Stimulated activated CD8-positive, alpha-beta memory T cell treated with anti-CD3 and anti-CD28 coated beads, Interleukin-4, amount 100 ng/mL, for 48 hours (primary cell): Measurements from ENCODE around the gene IPMK.
"Not testable (repeated sequence)": the region's sequence is repeated elsewhere in the genome, so short reads cannot be mapped to it uniquely, and the experiment has no call there.

Source experiments
- DNase-seq: peaks from one replicate; pipeline ENCODE4 v3.0.0-alpha.2; 2020

The IPMK gene

GRCh38 chr10:58219875-58220274 is 47.8 kb downstream of the IPMK start:
- no peak for DNase-seq

- no peak for DNase-seq
Measured at GRCh38 chr10:58217612-58218011, 50.1 kb downstream of the IPMK start.

DNA sequence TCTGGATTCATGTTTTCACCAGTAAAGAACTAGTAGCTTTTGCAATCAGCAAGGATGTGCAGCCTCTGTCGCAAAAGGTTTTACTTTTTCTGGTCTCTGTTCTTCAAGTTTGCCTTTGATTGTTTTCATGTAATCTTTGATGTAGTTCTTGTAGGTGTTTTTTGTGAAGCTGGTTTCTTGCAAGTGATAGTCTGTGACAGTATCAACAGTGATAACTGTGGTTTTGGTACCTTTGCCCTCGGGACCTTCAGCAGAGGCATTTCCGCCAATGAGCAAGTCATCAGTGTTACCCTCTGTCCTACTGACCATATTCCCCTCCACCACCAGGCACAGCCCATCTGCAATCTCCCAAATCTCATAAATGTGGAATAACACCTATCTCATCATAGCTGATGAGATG is 55.1 kb downstream of the IPMK start:
- DNase-seq: no peak

DNA sequence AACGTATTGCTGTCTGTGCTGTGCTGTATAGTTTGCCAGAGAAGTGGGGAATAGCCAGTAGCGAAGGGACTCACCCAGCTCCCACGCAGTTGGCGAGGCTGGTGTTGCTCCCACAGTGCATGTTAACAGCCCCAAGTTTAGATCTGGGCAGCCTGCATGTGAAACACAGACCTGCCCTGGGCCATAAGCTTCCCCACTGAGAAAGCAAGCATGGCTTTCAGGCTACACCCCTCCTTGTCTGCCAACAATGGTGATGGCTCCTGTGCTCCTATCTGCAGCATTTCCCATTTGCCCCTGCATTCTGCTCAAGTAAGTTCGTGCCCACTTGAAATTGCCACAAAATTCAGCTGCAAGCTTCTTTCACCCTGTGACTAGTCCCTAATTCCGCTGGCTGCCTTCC is 57.5 kb downstream of the IPMK start:
- no peak for DNase-seq

- no peak for DNase-seq
Measured at GRCh38 chr10:58209669-58210068, 58.0 kb downstream of the IPMK start.

GRCh38 chr10:58206251-58206650 is 61.4 kb downstream of the IPMK start:
- no peak for DNase-seq

GRCh38 chr10:58201704-58202103 is 66.0 kb downstream of the IPMK start:
- DNase-seq: no peak

- no peak for DNase-seq
Measured at GRCh38 chr10:58189269-58189668, 78.4 kb downstream of the IPMK start.

DNA sequence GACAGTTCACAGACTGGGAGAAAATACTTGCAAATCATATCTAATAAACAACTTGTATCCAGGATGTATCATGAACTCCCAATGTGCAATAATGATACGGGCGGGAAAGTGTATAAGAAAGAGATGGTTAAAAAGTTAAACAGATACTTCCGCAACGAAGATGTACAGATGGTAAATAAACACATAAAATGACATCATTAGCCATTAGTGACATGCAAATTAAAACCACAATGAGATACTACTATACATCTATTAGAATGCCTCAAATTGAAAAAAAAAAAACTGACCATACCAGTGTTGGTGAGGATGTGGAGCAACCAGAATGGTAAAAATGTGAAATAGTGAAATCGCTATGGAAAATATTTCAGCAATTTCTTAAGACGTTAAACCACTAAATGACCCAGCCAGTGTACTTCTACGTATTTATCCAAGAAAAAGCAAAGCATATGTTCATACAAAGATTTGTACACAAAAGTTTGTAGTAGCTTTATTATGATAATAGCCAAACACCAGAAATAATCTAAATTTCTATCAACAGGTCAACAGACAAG is 83.5 kb downstream of the IPMK start:
- DNase-seq: no peak

- DNase-seq: no peak
Measured at GRCh38 chr10:58180666-58181065, 87.0 kb downstream of the IPMK start.

DNA sequence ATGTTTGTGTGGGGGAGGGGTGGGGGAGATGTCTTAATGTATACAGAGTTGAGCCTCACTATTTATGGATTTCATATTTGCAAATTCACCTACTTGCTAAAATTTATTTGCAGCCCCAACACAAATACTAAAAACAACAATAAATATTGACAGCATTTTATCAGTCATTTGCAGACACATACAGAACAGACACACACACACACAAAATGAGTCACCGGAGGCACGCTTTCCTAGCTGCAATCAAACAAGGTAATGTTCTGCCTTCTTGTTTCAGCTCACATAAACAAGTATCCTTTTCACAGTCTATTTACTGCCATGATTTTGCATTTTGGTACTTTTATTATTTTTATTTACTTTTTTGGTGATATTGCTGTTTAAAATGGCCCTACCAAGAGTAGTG is 88.5 kb downstream of the IPMK start:
- DNase-seq: no peak

GRCh38 chr10:58178811-58179210 is 88.9 kb downstream of the IPMK start:
- DNase-seq: no peak

DNA sequence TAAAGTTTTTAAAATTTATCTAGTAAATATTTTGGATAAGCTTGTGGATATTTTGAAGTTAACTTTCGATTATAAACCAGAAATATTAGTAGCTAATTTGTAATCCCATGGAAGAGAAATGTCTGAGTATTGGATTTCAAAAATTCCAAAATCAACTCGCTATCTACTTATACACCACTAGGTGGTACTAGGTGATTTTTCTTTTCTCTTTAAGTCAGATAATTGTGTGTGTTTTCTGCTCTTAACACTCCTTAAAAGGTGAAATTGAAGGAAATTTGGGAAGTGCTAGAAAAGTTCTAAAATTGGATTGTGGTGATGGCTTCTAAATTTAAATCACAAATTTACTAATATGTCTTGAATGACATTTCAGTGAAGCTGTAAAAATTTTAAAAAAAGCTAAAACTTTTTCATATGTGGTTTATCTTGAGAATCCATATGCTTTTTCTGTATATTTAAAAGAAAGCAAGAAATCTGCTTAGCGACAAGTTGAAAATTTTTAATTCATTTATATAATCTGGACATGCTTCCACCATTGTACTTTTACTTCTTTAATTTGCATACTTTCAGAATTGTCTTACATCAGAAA is 90.2 kb downstream of the IPMK start:
- DNase-seq: no peak

DNA sequence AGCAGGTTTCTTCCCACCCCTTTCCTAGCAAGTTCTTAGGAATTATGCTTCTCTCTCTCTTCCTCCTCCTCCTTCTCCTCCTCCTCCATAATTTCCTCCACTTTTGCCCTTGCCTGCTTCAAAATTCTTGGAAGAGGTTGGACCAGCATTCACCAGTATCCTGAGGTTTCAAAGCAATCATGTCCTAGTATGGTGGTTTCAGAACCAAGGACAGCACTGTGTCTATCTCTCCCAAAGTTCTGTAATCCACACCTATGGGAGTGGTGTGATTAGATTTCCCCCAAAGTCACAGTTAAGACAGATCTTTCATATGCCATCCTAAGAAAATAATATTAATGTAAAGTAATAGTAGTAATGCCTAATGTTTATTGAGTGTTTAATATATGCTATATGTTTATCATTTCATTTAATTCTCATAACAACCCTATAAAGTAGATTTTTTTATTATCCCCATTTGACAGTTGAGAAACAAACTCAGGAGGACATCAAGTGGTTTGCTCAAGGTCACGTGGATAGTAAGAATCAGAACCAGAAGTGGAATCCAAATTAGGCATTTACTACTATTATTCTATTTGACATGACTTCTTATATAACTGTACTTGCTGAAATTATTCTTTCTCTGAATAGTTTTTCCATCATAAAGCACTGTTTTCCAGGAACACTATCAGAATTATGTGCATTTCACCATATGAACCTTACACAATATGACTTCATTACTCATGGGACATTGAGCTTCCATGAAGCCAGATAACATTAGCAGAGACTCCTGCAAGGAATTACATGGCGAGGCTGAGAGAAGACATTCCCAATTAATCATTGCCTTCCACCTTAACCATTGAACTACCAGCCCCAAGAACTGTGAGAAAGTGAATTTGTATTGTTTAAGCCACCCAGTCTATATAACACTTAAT is 91.4 kb downstream of the IPMK start:
- DNase-seq: no peak

GRCh38 chr10:58174831-58175230 is 92.9 kb downstream of the IPMK start:
- DNase-seq: no peak

GRCh38 chr10:58173391-58173790 is 94.3 kb downstream of the IPMK start:
- DNase-seq: no peak

GRCh38 chr10:58171146-58171545 is 96.5 kb downstream of the IPMK start:
- DNase-seq: no peak

DNA sequence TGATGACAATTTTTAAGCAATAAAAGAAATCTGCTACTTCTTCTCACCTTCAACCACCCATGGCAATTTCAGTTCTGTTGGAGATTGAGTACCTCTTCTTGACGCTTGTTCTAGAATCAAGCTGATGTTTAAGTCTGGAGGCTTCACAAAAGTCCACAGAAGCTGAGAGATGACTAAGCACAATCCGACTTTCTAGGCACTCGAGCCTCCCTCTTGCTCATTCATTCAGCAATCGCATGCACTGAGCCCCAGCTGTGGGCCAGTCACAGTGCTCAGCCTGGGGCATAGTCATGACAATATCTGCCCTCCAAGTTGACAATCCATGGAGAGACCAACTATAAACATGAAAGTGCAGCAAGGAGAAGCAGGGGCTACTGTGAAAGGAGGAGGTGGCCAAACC is 103.2 kb downstream of the IPMK start:
- no peak for DNase-seq

DNA sequence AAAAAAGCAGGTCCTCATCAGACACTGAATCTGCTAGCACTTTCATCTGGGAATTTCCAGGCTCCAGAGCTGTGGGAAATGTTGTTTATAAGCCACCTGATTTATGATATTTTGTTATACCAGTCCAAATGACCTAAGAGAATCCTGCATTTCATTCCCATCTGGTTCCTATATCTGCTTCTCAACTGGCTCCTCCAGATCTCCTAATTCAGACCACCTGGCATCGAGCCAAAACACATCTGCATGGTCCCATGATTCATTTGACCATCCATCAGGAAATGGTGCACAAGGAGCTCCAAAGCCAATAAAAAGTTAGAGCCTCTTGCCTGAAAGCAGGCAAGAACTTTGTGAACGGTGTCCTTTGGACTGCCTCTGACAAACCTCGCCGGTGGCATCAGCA is 108.9 kb downstream of the IPMK start:
- DNase-seq: no peak

DNA sequence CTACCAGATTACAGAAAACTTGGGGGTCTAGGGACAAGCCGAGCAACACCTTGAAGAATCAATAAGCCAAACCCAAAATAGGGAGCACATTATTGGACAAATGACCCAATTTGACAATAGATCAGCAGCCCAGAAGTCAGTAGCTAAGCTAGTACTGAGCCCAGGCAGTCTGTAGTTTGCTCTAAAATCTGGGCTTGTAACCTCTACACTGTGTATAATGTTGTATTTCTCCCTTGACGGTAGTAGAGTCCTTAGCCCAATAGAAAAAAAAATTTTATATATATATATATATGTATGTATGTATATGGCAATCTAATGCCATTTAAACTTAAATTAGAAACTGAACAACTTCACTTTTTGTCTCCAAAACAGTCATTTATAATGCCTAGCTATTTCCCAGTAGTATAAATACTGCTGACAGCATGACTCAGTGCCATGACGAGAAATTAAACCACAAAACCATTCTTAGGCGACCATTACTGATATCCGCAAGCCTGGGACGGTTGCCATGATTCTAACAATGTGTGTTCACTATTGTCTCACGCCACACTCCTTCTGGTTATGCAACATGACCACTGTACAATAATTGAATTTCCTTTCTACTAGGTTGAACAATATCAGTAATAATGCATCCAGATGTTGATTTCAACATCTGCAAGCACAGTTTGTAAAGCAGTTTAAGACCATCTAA is 110.5 kb downstream of the IPMK start:
- DNase-seq: no peak

- not testable (repeated sequence) for DNase-seq
Measured at GRCh38 chr10:58155941-58156340, 111.8 kb downstream of the IPMK start.

DNA sequence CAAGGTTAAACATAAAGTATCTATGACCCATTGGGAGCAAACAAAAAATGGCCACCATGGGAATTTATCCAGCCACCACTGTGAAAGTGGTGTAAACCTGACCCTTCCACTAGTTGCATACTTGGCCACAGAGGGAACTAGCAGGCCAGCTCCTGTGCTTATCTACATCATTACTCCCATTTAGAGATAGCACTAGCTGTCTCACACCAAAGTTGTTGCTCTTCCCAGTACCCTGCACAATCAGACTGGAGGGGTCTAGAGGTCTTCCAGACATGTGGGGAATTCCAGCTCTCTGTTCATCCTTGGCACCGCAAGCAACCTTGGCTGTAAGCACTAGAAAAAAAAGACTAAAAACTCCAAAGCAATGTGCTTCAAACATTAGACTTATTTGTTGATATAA is 113.9 kb downstream of the IPMK start:
- DNase-seq: no peak

GRCh38 chr10:58152673-58153263 is 114.9 kb downstream of the IPMK start:
- peak; percentile 54 for DNase-seq
